Transverse colon (tissue), 4 donors: Measurements from ENCODE around the gene MBD5. TPM values are rescaled to one million over a fixed set of nuclear protein-coding genes. Genes with fewer than 3 reads are reported as not detected.

Source experiments
- DNase-seq: peaks from one replicate; pipeline ENCODE4 v3.0.0-alpha.2; 2019
- H3K27ac ChIP-seq, 4 donors: fragments of 200-600 bp; sonication (generic); 2 replicates each; pipeline ENCODE4 v1.5.1; 2016 to 2018; ENCODE audit warnings: inconsistent platforms in 4 of 4
- H3K27me3 ChIP-seq: fragments of 200-600 bp; sonication (generic); 2 replicates; pipeline ENCODE4 v1.5.1; 2017; ENCODE audit warnings: inconsistent platforms
- H3K36me3 ChIP-seq, 4 donors: fragments of 200-600 bp; sonication (generic); 2 replicates each; pipeline ENCODE4 v1.5.1; 2017 to 2019; ENCODE audit warnings: inconsistent platforms in 4 of 4
- H3K4me1 ChIP-seq, 4 donors: fragments of 200-600 bp; sonication (generic); 2 replicates each; pipeline ENCODE4 v1.5.1; 2017 to 2020; ENCODE audit warnings: inconsistent platforms in 4 of 4
- H3K4me3 ChIP-seq, 4 donors: fragments of 200-600 bp; sonication (generic); 1 replicate in 1 of 4; 2 replicates in 3 of 4; pipeline versions ENCODE4 v1.5.1 to v1.6.1; 2017 to 2019; ENCODE audit warnings: inconsistent platforms in 4 of 4
- H3K9me3 ChIP-seq, 2 donors: fragments of 200-600 bp; sonication (generic); 2 replicates each; pipeline ENCODE4 v1.5.1; 2017 to 2019; ENCODE audit warnings: inconsistent platforms in 2 of 2
- EP300 ChIP-seq: sonication (generic); formaldehyde crosslinking; IDR thresholded peaks from one replicate; pipeline ENCODE4 v1.6.1; 2017; ENCODE audit warnings: antibody characterized with exemption, low read depth
- POLR2A ChIP-seq: fragments of 450-650 bp; IDR thresholded peaks from one replicate; pipeline ENCODE4 v1.6.1; 2016; ENCODE audit warnings: antibody characterized with exemption, mild to moderate bottlenecking, moderate library complexity
- POLR2AphosphoS5 ChIP-seq, 3 donors: sonication (generic); formaldehyde crosslinking; IDR thresholded peaks; one replicate each; pipeline ENCODE4 v1.6.1; 2016; ENCODE audit warnings: antibody characterized with exemption in 3 of 3
- WGBS, 2 donors: methylation state at CpG; one replicate each; pipeline ENCODE4 v1.1.5; 2018; ENCODE audit warnings: low coverage in 1 of 2; 5-methylcytosine and 5-hydroxymethylcytosine counted together
- in situ Hi-C, 4 donors: fragments of 200-750 bp; cut with MboI; loops; one replicate each; pipeline versions ENCODE4 v1.15.0 to v1.15.1; 2017; ENCODE audit warnings: low sequenced_read_pairs in 3 of 4, low pct_ligation_motif_present in 1 of 4, low pct_unique_long_range_greater_than_20kb in 1 of 4
- intact Hi-C: fragments of 100-400 bp; cut with DNase I; formaldehyde crosslinking; loops from one replicate; pipeline ENCODE4 v1.15.1; 2023; ENCODE audit warnings: low total_unique reads
- total RNA-seq, 4 donors: library from RNA; depleted of rRNA; stranded (reverse); fragments of >200 nt; gene quantifications; one replicate each; pipeline ENCODE4 v1.1.0, GENCODE V29; 2016
- TF ChIP-seq, protein P1 (sequence below), 5 experiments: fragments of 200-600 bp in 3 of 5; fragments of 450-650 bp in 2 of 5; sonication (generic) in 3 of 5; IDR thresholded peaks; 1 replicate in 2 of 5; 2 replicates in 3 of 5; pipeline ENCODE4 v1.5.1; 2016 to 2017; ENCODE audit warnings: antibody characterized with exemption in 5 of 5, inconsistent platforms in 3 of 5, mild to moderate bottlenecking in 2 of 5, moderate library complexity in 1 of 5

Gene MBD5
- total RNA-seq, 4 donors from 2014 or later: 29.9 to 67.3 (median 52.6) TPM

DNA sequence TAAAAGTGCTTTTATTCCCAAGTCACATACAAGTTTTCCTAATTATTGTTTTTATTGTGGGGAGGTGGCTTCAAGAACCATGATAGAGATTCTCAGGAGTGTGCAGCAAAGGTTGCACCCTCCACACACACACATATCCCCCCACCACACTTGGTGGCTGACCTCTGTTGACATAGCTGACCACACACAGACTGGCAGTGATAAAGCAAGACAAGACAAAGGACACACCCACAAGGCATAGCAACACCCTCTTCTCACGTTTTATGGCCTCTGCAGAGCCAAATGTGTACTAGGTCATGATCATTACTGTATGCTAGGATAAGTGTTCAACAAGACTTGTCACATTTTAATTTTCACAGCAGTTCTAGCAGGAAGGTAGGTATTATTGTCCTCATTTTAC lies 480.7 kb downstream of the MBD5 start:
- no peak for DNase-seq
- Histone ChIP-seq H3K27me3 (no peaks in the 10 kb centered on the region), H3K4me3 (no peak overlapping the region), H3K27ac (no peak overlapping the region), H3K9me3 (no peaks in the 10 kb centered on the region), H3K4me1 (peaks cover 0 to 6% (median 3%) of the 10 kb centered on the region in 4 donors), H3K36me3 (no peaks in the 10 kb centered on the region)
- 20 to 33% methylated on average over 1 of the region's 1 CpG for WGBS, 2 donors
- intact Hi-C loops: no loop called here
- in situ Hi-C loops: loop anchor here (25.0 kb wide), 2 partner anchors 514 to 564 kb away; no protein-coding TSS in a partner anchor
- TF ChIP-seq, protein P1, sequence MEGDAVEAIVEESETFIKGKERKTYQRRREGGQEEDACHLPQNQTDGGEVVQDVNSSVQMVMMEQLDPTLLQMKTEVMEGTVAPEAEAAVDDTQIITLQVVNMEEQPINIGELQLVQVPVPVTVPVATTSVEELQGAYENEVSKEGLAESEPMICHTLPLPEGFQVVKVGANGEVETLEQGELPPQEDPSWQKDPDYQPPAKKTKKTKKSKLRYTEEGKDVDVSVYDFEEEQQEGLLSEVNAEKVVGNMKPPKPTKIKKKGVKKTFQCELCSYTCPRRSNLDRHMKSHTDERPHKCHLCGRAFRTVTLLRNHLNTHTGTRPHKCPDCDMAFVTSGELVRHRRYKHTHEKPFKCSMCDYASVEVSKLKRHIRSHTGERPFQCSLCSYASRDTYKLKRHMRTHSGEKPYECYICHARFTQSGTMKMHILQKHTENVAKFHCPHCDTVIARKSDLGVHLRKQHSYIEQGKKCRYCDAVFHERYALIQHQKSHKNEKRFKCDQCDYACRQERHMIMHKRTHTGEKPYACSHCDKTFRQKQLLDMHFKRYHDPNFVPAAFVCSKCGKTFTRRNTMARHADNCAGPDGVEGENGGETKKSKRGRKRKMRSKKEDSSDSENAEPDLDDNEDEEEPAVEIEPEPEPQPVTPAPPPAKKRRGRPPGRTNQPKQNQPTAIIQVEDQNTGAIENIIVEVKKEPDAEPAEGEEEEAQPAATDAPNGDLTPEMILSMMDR (IDR thresholded peaks at IDR 0.05): no peak
- TF ChIP-seq POLR2A (no peak), POLR2AphosphoS5 (IDR thresholded peaks at IDR 0.05) (no peak), EP300 (no peak)

DNA sequence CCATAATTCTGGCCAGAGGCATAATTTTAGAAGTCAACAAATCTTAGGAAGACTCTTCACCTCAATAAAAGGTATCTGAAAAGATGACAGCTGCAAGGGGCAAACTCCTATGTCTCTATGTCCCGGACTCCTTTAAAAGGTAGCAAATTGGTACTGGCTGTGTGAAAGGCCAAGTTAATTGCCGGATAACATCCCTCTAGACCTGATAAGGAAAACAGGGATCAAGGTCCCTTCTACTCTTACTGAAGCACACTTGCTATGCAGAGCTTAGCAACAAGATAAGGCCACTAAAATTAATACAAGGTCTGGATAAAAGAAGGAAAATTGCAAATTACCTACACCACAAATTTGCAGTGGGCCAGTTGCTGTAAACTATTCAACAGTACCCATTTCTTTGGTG lies 482.6 kb downstream of the MBD5 start:
- TF ChIP-seq, protein P1 (IDR thresholded peaks at IDR 0.05): no peak
- TF ChIP-seq POLR2AphosphoS5 (IDR thresholded peaks at IDR 0.05) (no peak), POLR2A (no peak), EP300 (no peak)
- Histone ChIP-seq H3K4me1 (peaks cover 0 to 6% (median 3%) of the 10 kb centered on the region in 4 donors), H3K9me3 (no peaks in the 10 kb centered on the region), H3K27ac (no peak overlapping the region), H3K27me3 (no peaks in the 10 kb centered on the region), H3K36me3 (no peaks in the 10 kb centered on the region), H3K4me3 (no peak overlapping the region)
- 49 to 50% methylated on average over 2 of the region's 2 CpGs for WGBS, 2 donors
- DNase-seq: no peak
- intact Hi-C loops (no loop called here), in situ Hi-C loops (loop anchor here (25.0 kb wide), 2 partner anchors 516 to 566 kb away; no protein-coding TSS in a partner anchor)

GRCh38 chr2:148507970-148508369 lies 487.1 kb downstream of the MBD5 start:
- H3K9me3 ChIP-seq: no peaks in the 10 kb centered on the region
- peaks cover 0 to 9% (median 4%) of the 10 kb centered on the region in 4 donors for H3K4me1 ChIP-seq
- H3K27me3 ChIP-seq: no peaks in the 10 kb centered on the region
- H3K36me3 ChIP-seq: peaks cover 0 to 2% (median 0%) of the 10 kb centered on the region in 4 donors
- 94 to 97% methylated on average over 3 of the region's 3 CpGs for WGBS, 2 donors
- H3K27ac ChIP-seq: no peak overlapping the region
- intact Hi-C loops: loop anchor here (5.0 kb wide), 1 partner anchor 571 kb away; no protein-coding TSS in a partner anchor
- TF ChIP-seq, protein P1 (IDR thresholded peaks at IDR 0.05): no peak
- TF ChIP-seq POLR2A (no peak), POLR2AphosphoS5 (IDR thresholded peaks at IDR 0.05) (no peak), EP300 (no peak)
- in situ Hi-C loops: loop anchor here (25.0 kb wide), 2 partner anchors 521 to 571 kb away; no protein-coding TSS in a partner anchor
- H3K4me3 ChIP-seq: no peak overlapping the region
- no peak for DNase-seq

DNA sequence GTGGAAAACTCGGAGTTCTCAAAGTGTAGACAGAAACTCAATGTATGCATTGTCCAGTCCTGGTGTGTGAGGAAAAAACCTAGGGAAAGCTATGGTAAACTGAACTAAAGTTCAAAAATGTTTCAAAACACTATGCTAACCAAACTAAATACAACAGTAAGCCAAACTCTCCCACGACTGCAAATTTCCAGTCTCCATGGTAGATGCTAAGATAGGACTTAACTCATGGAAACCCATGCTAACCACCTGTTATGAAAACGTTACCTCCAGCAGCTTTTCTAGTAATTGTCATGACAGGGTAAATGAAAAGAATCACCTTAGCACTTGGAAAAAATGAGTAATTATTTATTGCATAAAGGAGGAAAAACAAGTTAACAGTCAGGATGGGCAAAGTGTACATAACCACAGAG lies 488.0 kb downstream of the MBD5 start:
- WGBS, 2 donors: 64 to 73% methylated on average over 3 of the region's 3 CpGs
- Histone ChIP-seq H3K27ac (no peak overlapping the region), H3K9me3 (no peaks in the 10 kb centered on the region), H3K4me3 (peak overlapping the region in 2 of 4 donors; percentile 11 to 32), H3K36me3 (peaks cover 0 to 5% (median 0%) of the 10 kb centered on the region in 4 donors), H3K4me1 (peaks cover 0 to 8% (median 2%) of the 10 kb centered on the region in 4 donors), H3K27me3 (no peaks in the 10 kb centered on the region)
- TF ChIP-seq, protein P1 (IDR thresholded peaks at IDR 0.05): no peak
- TF ChIP-seq POLR2AphosphoS5 (IDR thresholded peaks at IDR 0.05) (no peak), EP300 (no peak), POLR2A (no peak)
- in situ Hi-C loops: loop anchor here (25.0 kb wide), 2 partner anchors 522 to 572 kb away; no protein-coding TSS in a partner anchor
- no peak for DNase-seq
- intact Hi-C loops: loop anchor here (5.0 kb wide), 1 partner anchor 572 kb away; no protein-coding TSS in a partner anchor
